H9 (cell line): ENCODE results near the gene GFRA1. TPM values are rescaled to one million over a fixed set of nuclear protein-coding genes. Genes with fewer than 3 reads are reported as not detected.

Source experiments
- DNase-seq: peaks from one replicate; pipeline ENCODE4 v3.0.0-alpha.2; 2017
- H2AFZ ChIP-seq: one replicate; pipeline ENCODE4 v1.6.1; 2013; ENCODE audit warnings: mild to moderate bottlenecking, low read length, control low read depth, moderate library complexity
- H2AK5ac ChIP-seq: 2 replicates; pipeline ENCODE4 v1.6.1; 2013; ENCODE audit warnings: low read length, control low read depth, mixed read lengths; ENCODE audit not compliant: insufficient read length
- H2BK120ac ChIP-seq: one replicate; pipeline ENCODE4 v1.6.1; 2013; ENCODE audit warnings: low read depth, mild to moderate bottlenecking, low read length, control low read depth, inconsistent platforms; ENCODE audit not compliant: poor library complexity, severe bottlenecking
- H2BK12ac ChIP-seq: 2 replicates; pipeline ENCODE4 v1.6.1; 2013; ENCODE audit warnings: low read length, control low read depth, mixed read lengths, low read depth; ENCODE audit not compliant: insufficient read length
- H2BK15ac ChIP-seq: 2 replicates; pipeline ENCODE4 v1.6.1; 2013; ENCODE audit warnings: low read depth, low read length, control low read depth
- H2BK20ac ChIP-seq: one replicate; pipeline ENCODE4 v1.6.1; 2013; ENCODE audit warnings: low read depth, mild to moderate bottlenecking, low read length, control low read depth, inconsistent platforms; ENCODE audit not compliant: poor library complexity, severe bottlenecking
- H2BK5ac ChIP-seq: 2 replicates; pipeline ENCODE4 v1.6.1; 2013; ENCODE audit warnings: low read length, control low read depth, mixed read lengths; ENCODE audit not compliant: insufficient read length
- H3K14ac ChIP-seq: 2 replicates; pipeline ENCODE4 v1.6.1; 2013; ENCODE audit warnings: low read length, control low read depth; ENCODE audit not compliant: insufficient read depth
- H3K18ac ChIP-seq: 2 replicates; pipeline ENCODE4 v1.6.1; 2013; ENCODE audit warnings: low read depth, mild to moderate bottlenecking, mixed read lengths, low read length, control low read depth; ENCODE audit not compliant: insufficient read length
- H3K23ac ChIP-seq: 2 replicates; pipeline ENCODE4 v1.6.1; 2013; ENCODE audit warnings: low read length, control low read depth, mixed read lengths, low read depth; ENCODE audit not compliant: insufficient read length
- H3K23me2 ChIP-seq: 2 replicates; pipeline ENCODE4 v1.6.1; 2013; ENCODE audit warnings: low read depth, mild to moderate bottlenecking, mixed read lengths, low read length, control low read depth; ENCODE audit not compliant: insufficient read length, poor library complexity, severe bottlenecking
- H3K27ac ChIP-seq: 2 replicates; pipeline ENCODE4 v1.5.1; 2013; ENCODE audit warnings: low read length, control low read depth, mixed read lengths, low read depth; ENCODE audit not compliant: insufficient read length
- H3K27me3 ChIP-seq: 2 replicates; pipeline ENCODE4 v1.6.1; 2013; ENCODE audit warnings: low read length, control low read depth, inconsistent platforms; ENCODE audit not compliant: insufficient read depth
- H3K4ac ChIP-seq: 2 replicates; pipeline ENCODE4 v1.6.1; 2013; ENCODE audit warnings: low read depth, mild to moderate bottlenecking, control low read depth, inconsistent platforms, low read length, moderate library complexity
- H3K4me1 ChIP-seq: 2 replicates; pipeline ENCODE4 v1.6.1; 2013; ENCODE audit warnings: low read length, control low read depth, inconsistent platforms; ENCODE audit not compliant: insufficient read depth
- H3K4me2 ChIP-seq: 2 replicates; pipeline ENCODE4 v1.6.1; 2013; ENCODE audit warnings: low read length, control low read depth, mixed read lengths; ENCODE audit not compliant: insufficient read length, insufficient read depth
- H3K56ac ChIP-seq: 2 replicates; pipeline ENCODE4 v1.6.1; 2013; ENCODE audit warnings: low read depth, mild to moderate bottlenecking, mixed read lengths, low read length, control low read depth; ENCODE audit not compliant: insufficient read length
- H3K79me1 ChIP-seq: 2 replicates; pipeline ENCODE4 v1.6.1; 2013; ENCODE audit warnings: low read depth, mild to moderate bottlenecking, moderate library complexity, low read length, control low read depth, inconsistent platforms; ENCODE audit not compliant: insufficient read depth, poor library complexity, severe bottlenecking
- H3K79me2 ChIP-seq: 2 replicates; pipeline ENCODE4 v1.6.1; 2013; ENCODE audit warnings: low read length, control low read depth, inconsistent platforms; ENCODE audit not compliant: insufficient read depth
- H3K9ac ChIP-seq: 2 replicates; pipeline ENCODE4 v1.6.1; 2013; ENCODE audit warnings: low read length, control low read depth, mixed read lengths; ENCODE audit not compliant: insufficient read length; ENCODE audit errors: extremely low read depth
- H3K9me3 ChIP-seq: one replicate; pipeline ENCODE4 v1.6.1; 2013; ENCODE audit warnings: low read depth, low read length, inconsistent platforms; ENCODE audit not compliant: control insufficient read depth
- H3T11ph ChIP-seq: one replicate; pipeline ENCODE4 v1.6.1; 2013; ENCODE audit warnings: mild to moderate bottlenecking, low read length, control low read depth, inconsistent platforms
- H4K20me1 ChIP-seq: one replicate; pipeline ENCODE4 v1.6.1; 2013; ENCODE audit not compliant: control insufficient read depth, insufficient read length, insufficient read depth
- H4K5ac ChIP-seq: 2 replicates; pipeline ENCODE4 v1.6.1; 2013; ENCODE audit warnings: low read depth, mild to moderate bottlenecking, mixed read lengths, low read length, control low read depth; ENCODE audit not compliant: insufficient read length
- H4K8ac ChIP-seq: replicated peaks from 2 replicates; pipeline ENCODE4 v1.6.1; 2013; ENCODE audit warnings: low read length, control low read depth, mixed read lengths, low read depth; ENCODE audit not compliant: insufficient read length
- H4K91ac ChIP-seq: 2 replicates; pipeline ENCODE4 v1.6.1; 2013; ENCODE audit warnings: low read depth, mild to moderate bottlenecking, moderate library complexity, mixed read lengths, low read length, control low read depth; ENCODE audit not compliant: insufficient read length
- H3K27ac Mint-ChIP-seq, 3 experiments: 2 replicates in 2 of 3; 3 replicates in 1 of 3; pipeline ENCODE4 v1.8.0; 2020 to 2021; ENCODE audit warnings: mixed read lengths in 3 of 3, mild to moderate bottlenecking in 1 of 3, moderate library complexity in 1 of 3
- H3K27me3 Mint-ChIP-seq: 2 replicates; pipeline ENCODE4 v1.8.0; 2021; ENCODE audit warnings: low read depth, mild to moderate bottlenecking, moderate library complexity, mixed read lengths
- H3K36me3 Mint-ChIP-seq, 3 experiments: 2 replicates in 2 of 3; 3 replicates in 1 of 3; pipeline ENCODE4 v1.8.0; 2020 to 2021; ENCODE audit warnings: low read depth in 3 of 3, mixed read lengths in 3 of 3; ENCODE audit not compliant: insufficient read depth in 1 of 3
- H3K4me1 Mint-ChIP-seq, 2 experiments: 2 replicates each; pipeline ENCODE4 v1.8.0; 2020; ENCODE audit warnings: mixed read lengths in 2 of 2
- H3K4me3 Mint-ChIP-seq, 2 experiments: 2 replicates in 1 of 2; 3 replicates in 1 of 2; pipeline ENCODE4 v1.8.0; 2020 to 2021; ENCODE audit warnings: mild to moderate bottlenecking in 2 of 2, mixed read lengths in 2 of 2, moderate library complexity in 1 of 2
- H3K9me3 Mint-ChIP-seq, 2 experiments: 2 replicates in 1 of 2; 3 replicates in 1 of 2; pipeline ENCODE4 v1.8.0; 2020; ENCODE audit warnings: mild to moderate bottlenecking in 2 of 2, mixed read lengths in 2 of 2, moderate library complexity in 1 of 2
- WGBS: extraction: QIAGEN DNeasy Blood & Tissue Kit; methylation state at CpG from one replicate; pipeline ENCODE4 v1.1.7; 2013; ENCODE audit warnings: missing lambda C conversion rate, low lambda C conversion rate, mixed read lengths; ENCODE audit not compliant: insufficient read length; ENCODE audit errors: extremely low coverage; 5-methylcytosine and 5-hydroxymethylcytosine counted together
- total RNA-seq: library from RNA; stranded (reverse); gene quantifications from 2 replicates; pipeline ENCODE4 v1.2.1, GENCODE V29; 2021
- TF ChIP-seq, protein P1 (sequence below): fragments of 200-600 bp; sonication (generic); conservative IDR thresholded peaks from 3 replicates; pipeline ENCODE4 v1.8.0; 2021; ENCODE audit warnings: antibody characterized with exemption, mild to moderate bottlenecking

The GFRA1 gene
- total RNA-seq, 1 experiment from 2014 or later = 0.24 TPM

DNA sequence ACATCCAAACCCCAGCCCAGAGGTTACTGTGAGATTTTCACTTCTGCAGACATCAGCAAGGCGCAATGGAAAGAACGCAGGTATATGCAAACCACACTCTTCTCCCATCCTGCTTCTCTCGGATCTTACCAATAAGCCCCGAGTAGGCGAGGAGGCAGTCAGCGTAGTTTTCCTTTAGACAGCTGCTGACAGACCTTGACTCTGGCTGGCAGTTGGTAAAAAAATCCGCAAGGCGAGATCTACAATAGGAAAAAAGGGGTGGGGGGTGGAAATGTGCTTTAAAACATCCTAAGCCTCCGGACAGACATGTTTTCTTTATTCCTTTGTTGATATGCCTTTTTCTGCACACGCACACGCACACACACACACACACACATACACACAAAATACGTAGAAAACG, 176.5 kb downstream of the GFRA1 start:
- no peaks in the 10 kb centered on the region for H3K27me3 ChIP-seq
- no CpG with 5 or more reads among the region's 13 CpGs for WGBS
- no peak overlapping the region for H2AK5ac ChIP-seq
- Mint-ChIP-seq H3K27me3 (peaks cover 3% of the 10 kb centered on the region; the same call in 1 of the 2 replicates), H3K4me3 (no peak overlapping the region), H3K27ac (no peak overlapping the region), H3K9me3 (no peaks in the 10 kb centered on the region), H3K36me3 (no peaks in the 10 kb centered on the region), H3K4me1 (peaks cover 20 to 21% of the 10 kb centered on the region in 2 experiments)
- no peak overlapping the region for H3T11ph ChIP-seq
- H3K79me2 ChIP-seq = no peaks in the 10 kb centered on the region
- H2BK5ac ChIP-seq = no peak overlapping the region
- H3K4ac ChIP-seq = no peak overlapping the region
- no peak overlapping the region for H2BK20ac ChIP-seq
- no peaks in the 10 kb centered on the region for H3K9me3 ChIP-seq
- DNase-seq = no peak
- no peak overlapping the region for H4K91ac ChIP-seq
- no peak overlapping the region for H3K9ac ChIP-seq
- H3K23ac ChIP-seq = no peak overlapping the region
- no peaks in the 10 kb centered on the region for H3K23me2 ChIP-seq
- H2BK120ac ChIP-seq = no peak overlapping the region
- no peak overlapping the region for H2BK12ac ChIP-seq
- H4K5ac ChIP-seq = no peak overlapping the region
- no peak overlapping the region for H2AFZ ChIP-seq
- TF ChIP-seq, protein P1, sequence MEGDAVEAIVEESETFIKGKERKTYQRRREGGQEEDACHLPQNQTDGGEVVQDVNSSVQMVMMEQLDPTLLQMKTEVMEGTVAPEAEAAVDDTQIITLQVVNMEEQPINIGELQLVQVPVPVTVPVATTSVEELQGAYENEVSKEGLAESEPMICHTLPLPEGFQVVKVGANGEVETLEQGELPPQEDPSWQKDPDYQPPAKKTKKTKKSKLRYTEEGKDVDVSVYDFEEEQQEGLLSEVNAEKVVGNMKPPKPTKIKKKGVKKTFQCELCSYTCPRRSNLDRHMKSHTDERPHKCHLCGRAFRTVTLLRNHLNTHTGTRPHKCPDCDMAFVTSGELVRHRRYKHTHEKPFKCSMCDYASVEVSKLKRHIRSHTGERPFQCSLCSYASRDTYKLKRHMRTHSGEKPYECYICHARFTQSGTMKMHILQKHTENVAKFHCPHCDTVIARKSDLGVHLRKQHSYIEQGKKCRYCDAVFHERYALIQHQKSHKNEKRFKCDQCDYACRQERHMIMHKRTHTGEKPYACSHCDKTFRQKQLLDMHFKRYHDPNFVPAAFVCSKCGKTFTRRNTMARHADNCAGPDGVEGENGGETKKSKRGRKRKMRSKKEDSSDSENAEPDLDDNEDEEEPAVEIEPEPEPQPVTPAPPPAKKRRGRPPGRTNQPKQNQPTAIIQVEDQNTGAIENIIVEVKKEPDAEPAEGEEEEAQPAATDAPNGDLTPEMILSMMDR = no peak
- H3K14ac ChIP-seq = no peak overlapping the region
- H3K27ac ChIP-seq = no peak overlapping the region
- H3K18ac ChIP-seq = no peak overlapping the region
- H3K4me2 ChIP-seq = no peak overlapping the region
- no peaks in the 10 kb centered on the region for H3K4me1 ChIP-seq
- H2BK15ac ChIP-seq = no peak overlapping the region
- no peak overlapping the region for H3K56ac ChIP-seq
- no peaks in the 10 kb centered on the region for H4K20me1 ChIP-seq
- H4K8ac ChIP-seq = no peak overlapping the region
- no peaks in the 10 kb centered on the region for H3K79me1 ChIP-seq
